ENCODE measurements around the gene PIK3R5.

GRCh38 chr17:8884336-8884990 lies 81.0 kb downstream of the PIK3R5 start:
- TF ChIP-seq CTCF (IDR thresholded peaks at IDR 0.05), result no peak
- TF ChIP-seq POLR2A (IDR thresholded peaks at IDR 0.05), result no peak

Data from lower leg skin (tissue), 3 donors.